ENCODE results near the gene PPTC7. TPM values are rescaled to one million over a fixed set of nuclear protein-coding genes. Genes with fewer than 3 reads are reported as not detected.
"Not testable (repeated sequence)": the region's sequence is repeated elsewhere in the genome, so short reads cannot be mapped to it uniquely, and the experiment has no call there.

Gene PPTC7
- total RNA-seq, 4 donors from 2014 or later = 14.8 to 30.5 (median 19.2) TPM

DNA sequence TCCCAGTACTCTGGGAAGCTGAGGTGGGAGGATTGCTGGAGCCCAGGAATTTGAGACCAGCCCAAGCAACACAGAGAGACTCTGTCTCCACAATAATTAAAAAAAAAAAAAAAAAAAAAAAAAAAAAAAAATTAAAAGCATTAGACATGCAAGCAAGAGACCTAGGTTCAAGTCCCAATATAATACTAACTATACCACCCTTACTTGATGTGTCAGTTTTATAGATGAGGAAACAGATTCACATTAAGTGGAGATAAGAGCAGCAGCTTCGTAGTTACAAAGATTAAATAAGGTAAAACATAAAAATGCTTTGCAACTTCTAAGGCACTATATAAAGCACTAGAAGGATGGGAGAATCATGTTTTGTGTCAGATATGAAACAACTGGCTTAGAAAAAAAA lies 9.1 kb downstream of the PPTC7 start:
- TF ChIP-seq, protein P1, sequence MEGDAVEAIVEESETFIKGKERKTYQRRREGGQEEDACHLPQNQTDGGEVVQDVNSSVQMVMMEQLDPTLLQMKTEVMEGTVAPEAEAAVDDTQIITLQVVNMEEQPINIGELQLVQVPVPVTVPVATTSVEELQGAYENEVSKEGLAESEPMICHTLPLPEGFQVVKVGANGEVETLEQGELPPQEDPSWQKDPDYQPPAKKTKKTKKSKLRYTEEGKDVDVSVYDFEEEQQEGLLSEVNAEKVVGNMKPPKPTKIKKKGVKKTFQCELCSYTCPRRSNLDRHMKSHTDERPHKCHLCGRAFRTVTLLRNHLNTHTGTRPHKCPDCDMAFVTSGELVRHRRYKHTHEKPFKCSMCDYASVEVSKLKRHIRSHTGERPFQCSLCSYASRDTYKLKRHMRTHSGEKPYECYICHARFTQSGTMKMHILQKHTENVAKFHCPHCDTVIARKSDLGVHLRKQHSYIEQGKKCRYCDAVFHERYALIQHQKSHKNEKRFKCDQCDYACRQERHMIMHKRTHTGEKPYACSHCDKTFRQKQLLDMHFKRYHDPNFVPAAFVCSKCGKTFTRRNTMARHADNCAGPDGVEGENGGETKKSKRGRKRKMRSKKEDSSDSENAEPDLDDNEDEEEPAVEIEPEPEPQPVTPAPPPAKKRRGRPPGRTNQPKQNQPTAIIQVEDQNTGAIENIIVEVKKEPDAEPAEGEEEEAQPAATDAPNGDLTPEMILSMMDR (IDR thresholded peaks at IDR 0.05) = no peak
- no peak for TF ChIP-seq POLR2A (IDR thresholded peaks at IDR 0.05)
- H3K9me3 ChIP-seq = peaks cover 0 to 14% (median 0%) of the 10 kb centered on the region in 3 donors
- peaks cover 13 to 54% (median 37%) of the 10 kb centered on the region in 3 donors for H3K4me1 ChIP-seq
- peaks cover 0 to 1% (median 0%) of the 10 kb centered on the region in 3 donors for H3K36me3 ChIP-seq
- H3K27me3 ChIP-seq = no peaks in the 10 kb centered on the region
- H3K27ac ChIP-seq = no peak overlapping the region
- intact Hi-C loops (cut with DNase I) = no loop called here
- no peak overlapping the region for H3K4me3 ChIP-seq
- WGBS, 2 donors = 55 to 65% methylated on average over 1 of the region's 1 CpG
- no peak for DNase-seq

DNA sequence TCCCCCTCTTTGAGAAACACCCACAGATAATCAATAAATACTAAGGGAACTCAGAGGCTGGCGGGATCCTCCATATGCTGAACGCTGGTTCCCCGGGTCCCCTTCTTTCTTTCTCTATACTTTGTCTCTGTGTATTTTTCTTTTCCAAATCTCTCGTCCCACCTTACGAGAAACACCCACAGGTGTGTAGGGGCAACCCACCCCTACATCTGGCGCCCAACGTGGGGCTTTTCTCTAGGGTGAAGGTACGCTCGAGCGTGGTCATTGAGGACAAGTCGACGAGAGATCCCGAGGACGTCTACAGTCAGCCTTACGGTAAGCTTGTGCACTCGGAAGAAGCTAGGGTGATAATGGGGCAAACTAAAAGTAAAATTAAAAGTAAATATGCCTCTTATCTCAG lies 12.3 kb downstream of the PPTC7 start:
- H3K36me3 ChIP-seq; DNase-seq; H3K27ac ChIP-seq; intact Hi-C loops (cut with DNase I); H3K4me3 ChIP-seq; H3K27me3 ChIP-seq: not testable (repeated sequence)
- 99% methylated on average over 14 of the region's 16 CpGs; no CpG with 5 or more reads in 1 of the 2 donors for WGBS, 2 donors
- peaks cover 0 to 14% (median 0%) of the 10 kb centered on the region in 3 donors for H3K9me3 ChIP-seq
- H3K4me1 ChIP-seq = peaks cover 5 to 45% (median 26%) of the 10 kb centered on the region in 3 donors

DNA sequence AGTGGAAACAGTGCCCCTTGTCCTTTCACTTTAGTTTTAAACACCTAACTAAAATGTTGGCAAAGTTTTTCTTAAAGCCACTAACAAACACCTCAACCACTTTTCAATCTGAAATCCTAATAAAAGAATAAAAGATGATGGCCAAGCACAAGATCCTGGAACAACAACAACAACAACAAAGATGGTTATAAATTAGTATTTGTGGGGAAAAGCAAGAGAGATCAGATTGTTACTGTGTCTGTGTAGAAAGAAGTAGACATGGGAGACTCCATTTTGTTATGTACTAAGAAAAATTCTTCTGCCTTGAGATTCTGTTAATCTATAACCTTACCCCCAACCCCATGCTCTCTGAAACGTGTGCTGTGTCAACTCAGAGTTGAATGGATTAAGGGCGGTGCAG lies 13.3 kb downstream of the PPTC7 start:
- H3K4me3 ChIP-seq; intact Hi-C loops (cut with DNase I); H3K27ac ChIP-seq; H3K27me3 ChIP-seq; DNase-seq; H3K36me3 ChIP-seq: not testable (repeated sequence)
- 33% methylated on average over 1 of the region's 2 CpGs; no CpG with 5 or more reads in 1 of the 2 donors for WGBS, 2 donors
- peaks cover 5 to 45% (median 25%) of the 10 kb centered on the region in 3 donors for H3K4me1 ChIP-seq
- H3K9me3 ChIP-seq = peaks cover 0 to 14% (median 0%) of the 10 kb centered on the region in 3 donors

DNA sequence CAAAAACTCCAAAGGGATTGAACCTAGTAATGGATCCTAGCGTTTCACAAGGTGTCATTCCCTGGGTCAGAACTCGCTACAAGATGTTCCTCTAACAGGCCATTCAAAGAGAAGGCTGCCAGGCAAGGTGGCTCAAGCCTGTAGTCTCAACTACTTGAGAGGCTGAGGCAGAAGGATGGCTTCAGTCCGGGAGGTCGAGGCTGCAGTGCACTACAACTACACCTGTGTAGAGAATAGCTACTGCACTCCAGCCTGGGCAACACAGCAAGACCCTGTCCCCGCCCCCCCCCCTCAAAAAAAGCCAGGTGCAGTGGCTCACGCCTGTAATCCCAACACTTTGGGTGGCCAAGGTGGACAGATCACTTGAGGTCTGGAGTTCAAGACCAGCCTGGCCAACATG lies 14.4 kb downstream of the PPTC7 start:
- TF ChIP-seq, protein P1 (IDR thresholded peaks at IDR 0.05) = no peak
- no peak for TF ChIP-seq POLR2A (IDR thresholded peaks at IDR 0.05)
- WGBS, 2 donors = 96 to 100% methylated on average over 2 to 3 of the region's 6 CpGs
- intact Hi-C loops (cut with DNase I) = no loop called here
- Histone ChIP-seq H3K4me1 (peaks cover 11 to 47% (median 30%) of the 10 kb centered on the region in 3 donors), H3K36me3 (peaks cover 0 to 7% (median 0%) of the 10 kb centered on the region in 3 donors), H3K4me3 (no peak overlapping the region), H3K27me3 (no peaks in the 10 kb centered on the region), H3K27ac (no peak overlapping the region), H3K9me3 (peaks cover 0 to 14% (median 0%) of the 10 kb centered on the region in 3 donors)
- no peak for DNase-seq

DNA sequence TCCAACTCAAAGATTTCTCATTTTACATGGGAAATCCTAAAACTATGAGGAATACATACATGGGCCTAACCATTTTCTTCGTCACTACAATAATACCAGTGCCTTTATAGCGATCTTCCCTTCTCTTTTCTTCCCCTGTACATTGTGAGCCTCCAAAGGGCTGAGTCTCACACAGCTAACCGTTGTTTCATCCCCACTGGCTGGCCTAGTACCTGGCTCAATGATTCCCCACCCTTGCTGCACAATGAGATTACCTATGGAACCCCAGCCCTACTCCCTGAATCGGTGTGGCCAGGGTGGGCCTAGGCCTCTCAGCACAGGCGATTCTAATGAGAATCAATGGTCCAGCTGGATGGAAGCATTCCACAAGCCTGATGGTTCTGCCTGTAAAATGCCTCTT lies 16.1 kb downstream of the PPTC7 start:
- intact Hi-C loops (cut with DNase I) = no loop called here
- 89 to 91% methylated on average over 4 to 5 of the region's 5 CpGs for WGBS, 2 donors
- DNase-seq = no peak
- Histone ChIP-seq H3K9me3 (peaks cover 0 to 11% (median 0%) of the 10 kb centered on the region in 3 donors), H3K36me3 (peaks cover 0 to 7% (median 0%) of the 10 kb centered on the region in 3 donors), H3K4me3 (no peak overlapping the region), H3K27ac (no peak overlapping the region), H3K4me1 (peaks cover 11 to 62% (median 33%) of the 10 kb centered on the region in 3 donors), H3K27me3 (no peaks in the 10 kb centered on the region)
- TF ChIP-seq POLR2A (IDR thresholded peaks at IDR 0.05) = no peak
- TF ChIP-seq, protein P1 (IDR thresholded peaks at IDR 0.05) = no peak

DNA sequence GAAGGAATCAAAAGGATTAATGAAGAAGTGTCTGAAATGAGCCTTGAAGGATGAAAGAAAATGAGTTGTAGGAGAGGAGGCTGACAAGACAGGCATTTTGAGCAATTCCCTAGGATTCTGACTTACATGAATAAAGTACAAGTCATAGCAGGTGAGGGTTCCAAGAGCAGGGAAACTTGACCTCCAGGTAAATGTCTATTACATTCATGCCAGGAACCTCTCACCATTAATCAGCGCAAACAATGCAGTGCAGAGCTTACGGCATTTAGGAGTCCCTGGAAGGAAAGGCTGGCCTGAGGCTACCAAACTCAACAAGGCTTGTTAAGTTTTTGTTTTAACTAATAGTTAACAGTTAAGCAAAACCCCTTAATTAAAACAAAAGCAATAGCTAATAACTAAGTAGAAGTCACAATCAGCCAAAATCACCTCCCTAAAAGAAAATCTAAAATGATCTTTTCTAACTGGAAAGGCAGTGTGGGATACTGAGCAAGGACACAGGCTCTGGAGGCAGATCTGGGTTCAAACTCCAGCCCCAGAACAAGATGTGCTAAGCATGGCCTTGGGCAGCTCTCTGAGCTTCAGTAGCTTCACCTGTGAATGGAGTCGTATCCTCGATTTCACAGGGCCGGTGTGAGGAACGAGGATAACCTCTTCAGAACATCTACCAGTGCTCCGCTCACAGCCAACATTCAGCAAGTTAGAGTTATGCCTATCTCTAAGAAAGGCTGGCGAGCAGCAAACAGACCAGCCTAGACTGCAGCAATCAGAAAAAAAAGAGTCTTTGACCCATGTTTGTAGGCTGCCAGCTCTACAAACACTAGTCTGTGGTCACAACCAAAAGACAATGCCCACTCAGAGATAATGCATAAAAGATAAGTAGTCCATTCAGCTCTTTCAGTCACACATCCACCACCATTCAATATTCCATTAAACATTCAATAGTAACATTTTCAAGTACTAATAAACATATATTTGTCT lies 16.9 kb downstream of the PPTC7 start:
- Histone ChIP-seq H3K27ac (peak overlapping the region in 3 of 4 donors; percentile 23 to 54 (median 46)), H3K27me3 (no peaks in the 10 kb centered on the region), H3K36me3 (peaks cover 0 to 7% (median 0%) of the 10 kb centered on the region in 3 donors), H3K9me3 (peaks cover 0 to 4% (median 0%) of the 10 kb centered on the region in 3 donors), H3K4me3 (no peak overlapping the region), H3K4me1 (peaks cover 11 to 69% (median 39%) of the 10 kb centered on the region in 3 donors)
- no peak for DNase-seq
- intact Hi-C loops (cut with DNase I) = no loop called here
- WGBS, 2 donors = 42 to 46% methylated on average over 8 of the region's 8 CpGs
- TF ChIP-seq POLR2A (IDR thresholded peaks at IDR 0.05) = no peak
- TF ChIP-seq, protein P1 (IDR thresholded peaks at IDR 0.05) = no peak
